GM21390 (cell line): Measurements from ENCODE around the gene HEXB.
"Not testable (repeated sequence)": the region's sequence is repeated elsewhere in the genome, so short reads cannot be mapped to it uniquely, and the experiment has no call there.

Experiments
- ATAC-seq: cut with Tn5 transposase; IDR thresholded peaks from one replicate; pipeline ENCODE4 v1.9.1; 2021; ENCODE audit not compliant: unreplicated experiment

HEXB gene

GRCh38 chr5:74657165-74657564 is 27.9 kb upstream of the HEXB start:
- no peak for ATAC-seq

DNA sequence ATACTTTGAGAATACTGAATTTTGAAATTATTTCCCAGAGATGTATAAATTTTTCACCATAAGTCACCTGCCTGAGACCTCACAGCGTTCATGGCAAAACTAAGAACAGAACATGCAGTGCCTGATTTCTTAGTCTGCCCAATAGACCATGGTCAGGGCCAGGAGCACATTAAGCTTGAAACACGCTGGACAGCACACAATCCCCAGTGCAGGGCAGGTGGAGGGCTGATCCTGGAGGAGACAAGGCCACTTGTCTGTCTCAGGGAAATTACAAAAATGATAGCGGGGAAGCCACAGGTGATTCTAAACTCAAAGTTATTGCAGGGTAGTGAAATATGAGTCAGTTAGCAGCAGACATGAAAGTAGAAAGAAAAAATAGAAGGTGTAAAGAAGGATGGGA is 25.9 kb upstream of the HEXB start:
- ATAC-seq = no peak

DNA sequence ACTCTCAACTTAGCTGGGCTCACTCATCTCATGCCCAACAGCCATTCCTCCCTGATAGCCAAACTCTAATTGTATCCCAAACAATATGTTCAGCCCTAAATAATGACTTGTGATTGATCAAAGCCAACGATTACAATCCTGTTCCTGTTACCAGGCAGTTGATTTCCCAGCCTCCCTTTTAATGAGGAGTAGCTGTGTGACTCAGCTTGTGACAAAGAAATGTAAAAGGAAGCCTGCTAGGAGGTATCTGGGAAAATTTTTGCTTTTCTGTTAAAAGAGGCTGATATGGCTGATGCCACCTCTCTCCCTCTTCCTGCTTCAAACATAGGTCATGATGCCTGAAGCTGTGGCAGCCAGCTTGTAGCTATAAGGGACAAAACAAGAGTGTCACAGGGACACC is 24.9 kb upstream of the HEXB start:
- no peak for ATAC-seq

DNA sequence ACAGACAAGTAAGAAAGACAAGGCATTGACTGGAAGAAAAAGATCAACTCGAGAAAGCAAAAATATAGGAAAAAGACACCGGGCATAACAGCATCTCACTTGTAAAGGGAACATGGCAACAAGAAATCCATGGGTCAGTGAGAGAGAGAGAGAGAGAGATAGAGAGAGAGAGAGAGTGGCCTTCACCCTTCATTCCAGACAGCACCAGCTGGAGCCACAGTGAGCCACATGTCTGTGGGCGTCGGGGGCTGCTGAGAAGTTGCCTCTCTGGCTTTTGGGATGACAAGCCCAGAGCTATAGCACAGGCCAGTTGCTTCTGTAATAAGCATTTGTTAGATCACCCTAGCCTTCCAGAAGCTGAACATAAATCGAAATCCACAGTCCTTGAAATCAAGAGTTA is 24.2 kb upstream of the HEXB start:
- no peak for ATAC-seq

- no peak for ATAC-seq
Measured at GRCh38 chr5:74664551-74664950, 20.5 kb upstream of the HEXB start.

GRCh38 chr5:74665273-74665672 is 19.8 kb upstream of the HEXB start:
- ATAC-seq = no peak

- no peak for ATAC-seq
Measured at GRCh38 chr5:74665816-74666215, 19.2 kb upstream of the HEXB start.

DNA sequence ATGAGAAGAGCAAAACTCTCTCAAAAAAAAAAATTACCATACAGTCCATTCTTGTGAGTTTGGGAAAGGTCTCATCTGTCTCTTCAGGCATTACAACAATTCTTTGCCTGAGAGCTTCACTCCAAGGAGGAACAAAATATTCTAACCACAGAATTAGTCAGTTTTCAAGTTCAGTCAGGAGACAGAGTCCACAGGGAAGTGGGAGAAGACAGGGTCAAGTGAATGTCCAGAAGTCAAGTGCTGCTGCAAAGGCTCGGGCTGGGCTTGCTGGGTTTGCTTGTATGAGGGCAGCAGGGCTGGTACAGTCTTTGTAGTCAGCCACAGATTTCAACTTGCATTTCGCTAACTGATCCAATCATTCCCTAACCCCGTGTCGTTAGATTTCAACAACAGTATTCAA is 17.6 kb upstream of the HEXB start:
- no peak for ATAC-seq

DNA sequence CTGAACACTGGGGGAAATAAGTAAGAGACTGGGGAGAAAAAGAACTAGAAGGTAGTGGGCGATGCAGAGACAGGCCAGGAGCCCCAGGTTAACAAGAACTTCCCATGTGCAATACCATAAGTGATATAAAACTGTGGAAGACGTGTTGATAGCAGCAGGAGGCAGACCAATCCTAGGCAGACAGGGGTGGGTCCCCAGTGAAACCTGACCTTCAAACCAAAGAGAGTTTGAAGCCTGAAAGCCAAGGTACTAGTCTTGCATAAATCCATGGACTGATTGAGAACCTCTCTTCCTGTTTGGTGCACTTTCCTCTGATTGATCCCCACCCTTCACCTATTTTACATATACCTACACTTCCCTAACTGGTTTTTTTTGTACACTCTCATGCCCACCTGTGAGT is 15.2 kb upstream of the HEXB start:
- ATAC-seq = no peak

GRCh38 chr5:74670396-74671038 is 14.5 kb upstream of the HEXB start:
- ATAC-seq = no peak

- ATAC-seq = no peak
Measured at GRCh38 chr5:74672215-74672877, 12.7 kb upstream of the HEXB start.

GRCh38 chr5:74673011-74673790 is 11.8 kb upstream of the HEXB start:
- no peak for ATAC-seq

DNA sequence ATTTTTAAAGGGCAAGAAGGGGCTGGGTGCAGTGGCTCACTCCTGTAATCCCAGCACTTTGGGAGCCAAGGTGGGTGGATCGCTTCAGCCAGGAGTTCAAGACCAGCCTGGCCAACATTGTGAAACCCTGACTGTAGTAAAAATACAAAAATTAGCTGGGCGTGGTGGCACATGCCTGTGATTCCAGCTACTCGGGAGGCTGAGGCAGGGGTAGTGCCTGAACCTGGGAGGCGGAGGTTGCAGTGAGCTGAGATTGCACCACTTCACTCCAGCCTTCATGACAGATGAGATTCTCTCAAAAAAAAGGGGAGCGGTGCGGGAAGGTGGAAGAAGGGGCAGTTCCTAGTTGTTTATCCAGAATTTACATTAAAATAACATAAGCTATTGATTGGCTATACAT is 8.6 kb upstream of the HEXB start:
- ATAC-seq = not testable (repeated sequence)

GRCh38 chr5:74678123-74678522 is 6.9 kb upstream of the HEXB start:
- not testable (repeated sequence) for ATAC-seq

DNA sequence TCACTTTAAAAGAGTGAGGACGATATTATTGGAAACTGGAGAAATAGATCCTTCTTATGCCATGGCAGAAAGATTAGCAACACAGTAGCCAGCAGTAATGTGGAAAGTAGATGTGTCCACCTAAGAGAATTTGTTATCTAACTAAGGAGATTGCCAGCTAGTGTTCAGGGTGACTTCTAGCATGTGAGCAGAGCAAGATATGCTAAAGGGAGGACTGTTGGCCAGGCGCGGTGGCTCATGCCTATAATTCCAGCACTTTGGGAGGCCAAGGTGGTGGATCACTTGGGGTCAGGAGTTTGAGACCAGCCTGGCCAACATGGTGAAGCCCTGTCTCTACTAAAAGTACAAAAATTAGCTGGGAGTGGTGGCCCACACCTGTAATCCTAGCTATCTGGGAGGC is 5.7 kb upstream of the HEXB start:
- ATAC-seq = not testable (repeated sequence)

DNA sequence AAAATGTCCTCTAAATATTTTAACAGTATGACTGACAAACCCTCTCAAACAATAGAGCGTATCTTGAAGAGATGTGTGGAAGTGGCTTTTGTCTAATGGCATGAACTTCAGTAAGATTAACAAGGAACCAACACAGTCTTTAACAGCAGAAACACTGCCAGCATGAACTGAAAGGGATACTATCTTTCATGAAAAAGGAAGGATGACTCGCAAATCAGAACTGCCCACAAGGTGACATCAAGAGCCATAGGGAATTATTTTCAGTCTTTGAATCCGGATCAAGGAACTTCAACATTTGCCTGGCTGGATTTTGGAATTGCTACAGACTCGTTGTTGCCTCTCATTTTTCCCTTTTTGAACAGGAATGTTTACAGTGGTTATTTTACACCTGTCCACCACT is 5.1 kb upstream of the HEXB start:
- no peak for ATAC-seq

DNA sequence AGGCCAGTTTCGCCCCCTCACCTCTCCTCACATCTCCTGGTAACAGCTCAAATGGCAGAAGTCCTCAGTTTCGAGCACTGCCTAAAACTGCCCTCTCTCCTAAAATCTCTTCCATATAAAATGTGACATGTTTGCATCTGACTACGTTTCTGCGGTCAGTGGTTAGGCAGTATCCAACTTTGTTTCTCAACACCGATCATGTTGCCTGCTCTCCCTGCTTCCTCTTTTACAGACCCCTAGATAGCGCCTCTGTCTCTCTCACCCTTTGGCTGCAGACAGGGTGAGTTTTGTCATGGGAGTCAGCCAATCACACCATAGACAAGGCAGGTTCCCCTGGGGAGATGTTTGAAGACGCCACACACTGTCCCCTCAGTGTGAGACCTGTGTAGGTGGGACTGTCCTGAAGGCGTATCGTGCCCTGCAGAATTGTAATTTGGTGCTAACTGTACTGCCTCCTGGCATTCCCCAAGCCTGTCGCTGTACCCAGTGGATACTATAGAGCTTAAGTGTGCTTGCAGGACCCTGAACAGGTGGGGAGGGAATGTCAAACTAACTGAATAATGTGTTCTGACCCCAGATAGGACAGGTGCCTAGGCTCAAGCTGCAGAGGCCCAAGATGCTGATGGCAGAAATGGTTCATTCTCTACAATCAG is 1.1 kb downstream of the HEXB start:
- ATAC-seq = peak; percentile 51

- no peak for ATAC-seq
Measured at GRCh38 chr5:74686962-74687751, 2.1 kb downstream of the HEXB start.

GRCh38 chr5:74693191-74693590 is 8.2 kb downstream of the HEXB start:
- ATAC-seq = no peak

GRCh38 chr5:74717596-74717995 is 32.6 kb downstream of the HEXB start:
- no peak for ATAC-seq

DNA sequence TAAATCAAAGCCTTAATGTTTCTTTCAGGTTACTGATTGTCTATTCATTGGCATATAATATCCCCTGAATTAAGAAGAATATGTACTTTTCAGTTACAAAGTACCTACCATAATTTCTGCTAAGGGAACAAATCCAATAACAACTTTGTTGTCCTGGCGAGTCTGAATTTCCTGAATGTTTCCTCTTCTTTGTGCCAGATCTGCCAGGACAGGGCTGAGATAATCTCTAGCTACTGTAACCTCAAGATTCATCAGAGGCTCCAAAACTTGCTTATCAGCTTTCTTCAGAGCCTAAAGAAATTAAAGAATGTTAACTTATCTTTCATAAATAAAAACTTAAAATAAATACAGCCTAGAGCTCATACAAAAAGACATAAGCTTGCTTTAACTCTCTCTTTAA is 37.2 kb downstream of the HEXB start:
- ATAC-seq = no peak
